ENCODE results near the gene SUPT20H. TPM values are rescaled to one million over a fixed set of nuclear protein-coding genes. Genes with fewer than 3 reads are reported as not detected.

Gene SUPT20H
- polyA plus RNA-seq, 3 donors: 24.7 to 39.8 (median 35.5) TPM

- peaks cover 0 to 3% of the 10 kb centered on the region in 2 donors for H3K9me3 ChIP-seq (replicated peaks in 1 of 2; ENCODE audit: control insufficient read depth in 1 of 2, insufficient read depth in 1 of 2, low read length in 2 of 2)
- H3K4me2 ChIP-seq (replicated peaks; ENCODE audit: extremely low read depth, low read length, poor library complexity, severe bottlenecking): no peak overlapping the region
- DNase-seq: no peak
- H3K9ac ChIP-seq (ENCODE audit: insufficient read depth, low read length, poor library complexity, severe bottlenecking): no peak overlapping the region
- Mint-ChIP-seq H3K4me1 (no peaks in the 10 kb centered on the region), H3K36me3 (peaks cover 0 to 2% of the 10 kb centered on the region in 2 donors), H3K4me3 (no peak overlapping the region), H3K27ac (no peak overlapping the region), H3K27me3 (ENCODE audit: low read depth in 3 of 3) (peaks cover 10 to 16% (median 15%) of the 10 kb centered on the region in 3 donors), H3K9me3 (peaks cover 0 to 2% (median 0%) of the 10 kb centered on the region in 7 donors)
- H3K27ac ChIP-seq (ENCODE audit: low read depth in 1 of 2, low read length in 2 of 2): no peak overlapping the region
- no peaks in the 10 kb centered on the region for H3K4me1 ChIP-seq (ENCODE audit: control insufficient read depth in 1 of 2, insufficient read depth in 2 of 2, low read length in 2 of 2)
- no peaks in the 10 kb centered on the region for H4K20me1 ChIP-seq (ENCODE audit: insufficient read depth, low read length)
- H3K36me3 ChIP-seq (replicated peaks in 1 of 2; ENCODE audit: control insufficient read depth in 1 of 2, insufficient read depth in 2 of 2, low read length in 2 of 2): no peaks in the 10 kb centered on the region
- no peak overlapping the region for H2AFZ ChIP-seq (ENCODE audit: insufficient read depth, low read depth, low read length, poor library complexity, severe bottlenecking)
- TF ChIP-seq, protein P1, sequence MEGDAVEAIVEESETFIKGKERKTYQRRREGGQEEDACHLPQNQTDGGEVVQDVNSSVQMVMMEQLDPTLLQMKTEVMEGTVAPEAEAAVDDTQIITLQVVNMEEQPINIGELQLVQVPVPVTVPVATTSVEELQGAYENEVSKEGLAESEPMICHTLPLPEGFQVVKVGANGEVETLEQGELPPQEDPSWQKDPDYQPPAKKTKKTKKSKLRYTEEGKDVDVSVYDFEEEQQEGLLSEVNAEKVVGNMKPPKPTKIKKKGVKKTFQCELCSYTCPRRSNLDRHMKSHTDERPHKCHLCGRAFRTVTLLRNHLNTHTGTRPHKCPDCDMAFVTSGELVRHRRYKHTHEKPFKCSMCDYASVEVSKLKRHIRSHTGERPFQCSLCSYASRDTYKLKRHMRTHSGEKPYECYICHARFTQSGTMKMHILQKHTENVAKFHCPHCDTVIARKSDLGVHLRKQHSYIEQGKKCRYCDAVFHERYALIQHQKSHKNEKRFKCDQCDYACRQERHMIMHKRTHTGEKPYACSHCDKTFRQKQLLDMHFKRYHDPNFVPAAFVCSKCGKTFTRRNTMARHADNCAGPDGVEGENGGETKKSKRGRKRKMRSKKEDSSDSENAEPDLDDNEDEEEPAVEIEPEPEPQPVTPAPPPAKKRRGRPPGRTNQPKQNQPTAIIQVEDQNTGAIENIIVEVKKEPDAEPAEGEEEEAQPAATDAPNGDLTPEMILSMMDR (IDR thresholded peaks at IDR 0.05): no peak
- H3K4me3 ChIP-seq (replicated peaks in 1 of 3; ENCODE audit: low read depth in 2 of 3, low read length in 3 of 3): no peak overlapping the region
- no peaks in the 10 kb centered on the region for H3K79me2 ChIP-seq (ENCODE audit: insufficient read depth, low read length)
- intact Hi-C loops (cut with micrococcal nuclease): no loop called here
- peaks cover 4 to 5% of the 10 kb centered on the region in 2 donors for H3K27me3 ChIP-seq (ENCODE audit: control insufficient read depth in 2 of 2, insufficient read depth in 2 of 2, low read length in 2 of 2)
Observed at GRCh38 chr13:37100731-37101130, 41.2 kb upstream of the SUPT20H start.

GRCh38 chr13:37097076-37097475 lies 37.6 kb upstream of the SUPT20H start:
- intact Hi-C loops (cut with micrococcal nuclease): no loop called here
- no CpG with 5 or more reads among the region's 4 CpGs for WGBS (ENCODE audit: insufficient coverage)
- no peak overlapping the region for H3K27ac ChIP-seq (ENCODE audit: low read depth in 1 of 2, low read length in 2 of 2)

More at GRCh38 chr13:37097076-37097475, 37.6 kb upstream of the SUPT20H start:
- no peak for DNase-seq
- H3K9ac ChIP-seq (ENCODE audit: insufficient read depth, low read length, poor library complexity, severe bottlenecking): no peak overlapping the region
- no peaks in the 10 kb centered on the region for H4K20me1 ChIP-seq (ENCODE audit: insufficient read depth, low read length)
- no peaks in the 10 kb centered on the region for H3K36me3 ChIP-seq (replicated peaks in 1 of 2; ENCODE audit: control insufficient read depth in 1 of 2, insufficient read depth in 2 of 2, low read length in 2 of 2)
- Mint-ChIP-seq H3K9me3 (peaks cover 0 to 4% (median 0%) of the 10 kb centered on the region in 7 donors), H3K36me3 (no peaks in the 10 kb centered on the region), H3K4me3 (no peak overlapping the region), H3K27me3 (ENCODE audit: low read depth in 3 of 3) (peaks cover 10 to 13% (median 10%) of the 10 kb centered on the region in 3 donors), H3K27ac (no peak overlapping the region), H3K4me1 (peaks cover 7% of the 10 kb centered on the region)
- no peak overlapping the region for H2AFZ ChIP-seq (ENCODE audit: insufficient read depth, low read depth, low read length, poor library complexity, severe bottlenecking)
- peaks cover 2% of the 10 kb centered on the region in 2 donors for H3K27me3 ChIP-seq (ENCODE audit: control insufficient read depth in 2 of 2, insufficient read depth in 2 of 2, low read length in 2 of 2)
- no peak overlapping the region for H3K4me2 ChIP-seq (replicated peaks; ENCODE audit: extremely low read depth, low read length, poor library complexity, severe bottlenecking)
- TF ChIP-seq, protein P1 (IDR thresholded peaks at IDR 0.05): no peak
- H3K79me2 ChIP-seq (ENCODE audit: insufficient read depth, low read length): no peaks in the 10 kb centered on the region
- no peaks in the 10 kb centered on the region for H3K9me3 ChIP-seq (replicated peaks in 1 of 2; ENCODE audit: control insufficient read depth in 1 of 2, insufficient read depth in 1 of 2, low read length in 2 of 2)
- H3K4me1 ChIP-seq (ENCODE audit: control insufficient read depth in 1 of 2, insufficient read depth in 2 of 2, low read length in 2 of 2): peaks cover 1 to 2% of the 10 kb centered on the region in 2 donors
- H3K4me3 ChIP-seq (replicated peaks in 1 of 3; ENCODE audit: low read depth in 2 of 3, low read length in 3 of 3): no peak overlapping the region
